EH (cell line): ENCODE results near the gene XAGE2.

ENCODE experiments used
- DNase-seq: peaks from one replicate; pipeline ENCODE4 v3.0.0-alpha.2; 2015; ENCODE audit warnings: low read depth

Gene XAGE2

GRCh38 chrX:52424656-52425055 lies 55.8 kb downstream of the XAGE2 start:
- DNase-seq, result peak; percentile 84
